ENCODE data around the gene FAM180B. TPM values are rescaled to one million over a fixed set of nuclear protein-coding genes. Genes with fewer than 3 reads are reported as not detected.

The FAM180B gene
- total and polyA plus RNA-seq, 2 of the 13 experiments (the other 11 are each of a cell fraction or from before 2014, with no cell fraction given), result 0.40 to 1.0 TPM

DNA sequence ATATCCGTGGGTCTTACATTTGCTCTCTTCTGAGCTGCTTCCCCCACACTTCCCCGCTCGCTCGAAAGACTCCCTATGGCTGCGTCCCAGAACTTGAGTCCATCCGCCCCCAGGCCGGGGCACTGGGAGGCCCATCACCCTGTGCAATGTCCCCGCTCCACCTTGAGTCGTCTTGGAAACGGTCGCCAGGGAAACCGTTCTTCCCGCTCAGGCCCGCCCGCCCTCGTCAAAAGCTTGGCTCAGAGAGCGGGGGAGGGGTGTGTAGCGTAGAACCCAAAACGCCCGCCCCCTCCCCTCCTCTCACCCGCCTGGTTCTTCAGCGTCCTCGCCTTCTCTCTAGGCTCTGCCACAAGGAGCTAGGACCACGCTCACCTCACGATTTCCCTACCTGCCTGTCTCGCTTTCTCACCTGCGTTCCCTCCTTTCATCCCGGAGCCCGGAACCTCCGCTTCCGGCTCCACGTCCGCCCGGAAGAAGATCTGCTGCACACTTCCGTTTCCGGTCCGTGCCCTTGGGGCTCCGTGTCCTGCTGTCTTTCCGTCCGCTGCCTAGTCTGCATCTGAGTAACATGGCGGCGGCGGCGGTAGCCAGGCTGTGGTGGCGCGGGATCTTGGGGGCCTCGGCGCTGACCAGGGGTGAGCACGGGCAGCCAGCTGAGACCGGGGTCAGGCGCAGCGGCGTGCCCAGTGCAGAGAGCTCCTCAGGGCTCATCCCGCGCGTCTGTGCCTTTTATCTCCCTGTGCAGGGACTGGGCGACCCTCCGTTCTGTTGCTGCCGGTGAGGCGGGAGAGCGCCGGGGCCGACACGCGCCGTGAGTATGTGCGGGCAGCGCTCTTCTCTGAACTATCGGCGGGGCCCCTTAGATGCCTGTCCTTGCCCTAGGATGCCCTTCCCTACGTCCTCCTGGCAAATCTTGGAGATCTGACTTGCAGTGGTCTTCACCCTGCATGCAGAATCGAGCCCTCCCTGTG, 7.7 kb upstream of the FAM180B start, which contains the start of the genes KBTBD4 and NDUFS3 (continued):
- TF ChIP-seq NFKBIZ (CRISPR knock-in tag; IDR thresholded peaks at IDR 0.05) (peak; percentile 67; the same call in 1 of the 2 replicates), PAWR (CRISPR knock-in tag; IDR thresholded peaks at IDR 0.05; ENCODE audit: borderline replicate concordance) (no peak), SRSF1 (optimal IDR thresholded peaks at IDR 0.05; ENCODE audit: low read depth, low read length) (peak; percentile 71), SP5 (CRISPR knock-in tag; IDR thresholded peaks at IDR 0.05; ENCODE audit: borderline replicate concordance, low read depth) (0 out of 2 replicates have a peak, but pooled peaks have one; percentile 47), KLF11 (CRISPR knock-in tag; IDR thresholded peaks at IDR 0.05) (peak; percentile 92), ZBTB3 (CRISPR knock-in tag; IDR thresholded peaks at IDR 0.05; ENCODE audit: borderline replicate concordance, low read depth) (no peak), ZNF660 (CRISPR knock-in tag; IDR thresholded peaks at IDR 0.05; ENCODE audit: borderline replicate concordance, low read depth) (no peak), AKAP8 (CRISPR knock-in tag; IDR thresholded peaks at IDR 0.05) (no peak), ZSCAN12 (CRISPR knock-in tag; IDR thresholded peaks at IDR 0.05) (no peak), POLR2AphosphoS5 (IDR thresholded peaks at IDR 0.05; ENCODE audit: low read depth, low read length) (peak; percentile 85), KLF12 (CRISPR knock-in tag; IDR thresholded peaks at IDR 0.05; ENCODE audit: borderline replicate concordance) (peak; percentile 71; the same call in 1 of the 2 replicates), ZNF274 (CRISPR knock-in tag; IDR thresholded peaks at IDR 0.05) (peak; percentile 71; the same call in 1 of the 2 replicates), ZNF276 (CRISPR knock-in tag; IDR thresholded peaks at IDR 0.05; ENCODE audit: low read depth) (peak; percentile 63; the same call in 1 of the 2 replicates), ZHX2 (IDR thresholded peaks at IDR 0.05; ENCODE audit: low read depth) (peak; percentile 92), ZHX2 (CRISPR knock-in tag; IDR thresholded peaks at IDR 0.05; ENCODE audit: borderline replicate concordance) (no peak), ZSCAN9 (CRISPR knock-in tag; IDR thresholded peaks at IDR 0.05; ENCODE audit: borderline replicate concordance) (peak; percentile 91), ZFX (CRISPR knock-in tag; IDR thresholded peaks at IDR 0.05; ENCODE audit: low read depth) (peak; percentile 95)
- TF ChIP-seq, protein P1, sequence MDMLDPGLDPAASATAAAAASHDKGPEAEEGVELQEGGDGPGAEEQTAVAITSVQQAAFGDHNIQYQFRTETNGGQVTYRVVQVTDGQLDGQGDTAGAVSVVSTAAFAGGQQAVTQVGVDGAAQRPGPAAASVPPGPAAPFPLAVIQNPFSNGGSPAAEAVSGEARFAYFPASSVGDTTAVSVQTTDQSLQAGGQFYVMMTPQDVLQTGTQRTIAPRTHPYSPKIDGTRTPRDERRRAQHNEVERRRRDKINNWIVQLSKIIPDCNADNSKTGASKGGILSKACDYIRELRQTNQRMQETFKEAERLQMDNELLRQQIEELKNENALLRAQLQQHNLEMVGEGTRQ (IDR thresholded peaks at IDR 0.05; ENCODE audit: low read depth, low read length), result no peak
- TF ChIP-seq, protein P1 (CRISPR knock-in tag; IDR thresholded peaks at IDR 0.05; ENCODE audit: borderline replicate concordance), result no peak; the same call in 1 of the 2 replicates
